Mononuclear cell (primary cell): Measurements from ENCODE around the gene C1QC. TPM values are rescaled to one million over a fixed set of nuclear protein-coding genes. Genes with fewer than 3 reads are reported as not detected.

Experiments
- H3K27me3 ChIP-seq: 2 replicates; pipeline ENCODE4 v1.6.0; 2011; ENCODE audit warnings: low read length, control low read depth; ENCODE audit not compliant: insufficient read depth
- H3K4me1 ChIP-seq: 2 replicates; pipeline ENCODE4 v1.5.1; 2011; ENCODE audit warnings: mild to moderate bottlenecking, low read length, control low read depth; ENCODE audit not compliant: insufficient read depth
- H3K4me3 ChIP-seq: 2 replicates; pipeline ENCODE4 v1.5.1; 2011; ENCODE audit warnings: mild to moderate bottlenecking, low read length, moderate library complexity
- H3K9me3 ChIP-seq: 2 replicates; pipeline ENCODE4 v1.5.1; 2011; ENCODE audit warnings: low read depth, mild to moderate bottlenecking, control low read depth, low read length
- total RNA-seq: library from RNA; depleted of rRNA; stranded (reverse); fragments of >200 nt; gene quantifications from one replicate; pipeline ENCODE4 v1.2.3, GENCODE V29; 2012

C1QC gene
- 0.52 TPM for total RNA-seq

GRCh38 chr1:22643381-22643780 is at the start of gene C1QC:
C1QC (plus strand) TSS chr1:22643633; CDS start chr1:22644024, 391 bp downstream.
- Histone ChIP-seq H3K9me3 (no peaks in the 10 kb centered on the region), H3K27me3 (no peaks in the 10 kb centered on the region), H3K4me1 (no peaks in the 10 kb centered on the region), H3K4me3 (no peak within 1 kb of the TSS)

- H3K9me3 ChIP-seq: no peaks in the 10 kb centered on the region
Measured at GRCh38 chr1:22594396-22594795, 49.0 kb upstream of the C1QC start.

GRCh38 chr1:22595108-22595507 is 48.3 kb upstream of the C1QC start:
- Histone ChIP-seq H3K9me3 (no peaks in the 10 kb centered on the region), H3K27me3 (no peaks in the 10 kb centered on the region), H3K4me1 (no peaks in the 10 kb centered on the region), H3K4me3 (no peak overlapping the region)

More at GRCh38 chr1:22594396-22594795, 49.0 kb upstream of the C1QC start:
- Histone ChIP-seq H3K27me3 (no peaks in the 10 kb centered on the region), H3K4me1 (no peaks in the 10 kb centered on the region), H3K4me3 (no peak overlapping the region)

GRCh38 chr1:22597301-22597965 is 46.0 kb upstream of the C1QC start:
- Histone ChIP-seq H3K9me3 (no peaks in the 10 kb centered on the region), H3K4me1 (no peaks in the 10 kb centered on the region), H3K4me3 (no peak overlapping the region), H3K27me3 (no peaks in the 10 kb centered on the region)

GRCh38 chr1:22597996-22598395 is 45.4 kb upstream of the C1QC start:
- no peaks in the 10 kb centered on the region for H3K4me1 ChIP-seq
- H3K4me3 ChIP-seq: no peak overlapping the region
- H3K9me3 ChIP-seq: no peaks in the 10 kb centered on the region
- H3K27me3 ChIP-seq: no peaks in the 10 kb centered on the region

GRCh38 chr1:22598736-22599135 is 44.7 kb upstream of the C1QC start:
- H3K9me3 ChIP-seq: no peaks in the 10 kb centered on the region
- H3K4me1 ChIP-seq: no peaks in the 10 kb centered on the region
- no peaks in the 10 kb centered on the region for H3K27me3 ChIP-seq
- no peak overlapping the region for H3K4me3 ChIP-seq

- Histone ChIP-seq H3K4me3 (no peak overlapping the region), H3K27me3 (no peaks in the 10 kb centered on the region), H3K9me3 (no peaks in the 10 kb centered on the region), H3K4me1 (no peaks in the 10 kb centered on the region)
Measured at GRCh38 chr1:22600071-22600816, 43.2 kb upstream of the C1QC start.

GRCh38 chr1:22600817-22601605 is 42.4 kb upstream of the C1QC start:
- no peak overlapping the region for H3K4me3 ChIP-seq
- H3K4me1 ChIP-seq: no peaks in the 10 kb centered on the region
- H3K27me3 ChIP-seq: no peaks in the 10 kb centered on the region
- no peaks in the 10 kb centered on the region for H3K9me3 ChIP-seq

GRCh38 chr1:22601610-22602009 is 41.8 kb upstream of the C1QC start:
- no peak overlapping the region for H3K4me3 ChIP-seq
- H3K4me1 ChIP-seq: no peaks in the 10 kb centered on the region
- peaks cover 2% of the 10 kb centered on the region for H3K27me3 ChIP-seq
- no peaks in the 10 kb centered on the region for H3K9me3 ChIP-seq

GRCh38 chr1:22602060-22602740 is 41.2 kb upstream of the C1QC start:
- H3K9me3 ChIP-seq: no peaks in the 10 kb centered on the region
- no peaks in the 10 kb centered on the region for H3K4me1 ChIP-seq
- H3K27me3 ChIP-seq: peaks cover 2% of the 10 kb centered on the region
- H3K4me3 ChIP-seq: no peak overlapping the region

- Histone ChIP-seq H3K4me3 (no peak overlapping the region), H3K9me3 (no peaks in the 10 kb centered on the region)
Measured at GRCh38 chr1:22606161-22606560, 37.3 kb upstream of the C1QC start.

GRCh38 chr1:22607154-22607553 is 36.3 kb upstream of the C1QC start:
- no peak overlapping the region for H3K4me3 ChIP-seq
- no peaks in the 10 kb centered on the region for H3K4me1 ChIP-seq
- H3K9me3 ChIP-seq: no peaks in the 10 kb centered on the region
- H3K27me3 ChIP-seq: peaks cover 2% of the 10 kb centered on the region

More at GRCh38 chr1:22606161-22606560, 37.3 kb upstream of the C1QC start:
- H3K27me3 ChIP-seq: peaks cover 2% of the 10 kb centered on the region
- H3K4me1 ChIP-seq: no peaks in the 10 kb centered on the region

GRCh38 chr1:22608361-22608760 is 35.1 kb upstream of the C1QC start:
- Histone ChIP-seq H3K4me1 (no peaks in the 10 kb centered on the region), H3K27me3 (peaks cover 2% of the 10 kb centered on the region), H3K4me3 (no peak overlapping the region), H3K9me3 (no peaks in the 10 kb centered on the region)

- Histone ChIP-seq H3K27me3 (peaks cover 2% of the 10 kb centered on the region), H3K4me1 (no peaks in the 10 kb centered on the region), H3K4me3 (no peak overlapping the region), H3K9me3 (no peaks in the 10 kb centered on the region)
Measured at GRCh38 chr1:22609291-22609690, 34.1 kb upstream of the C1QC start.

GRCh38 chr1:22611530-22611947 is 31.9 kb upstream of the C1QC start:
- H3K9me3 ChIP-seq: no peaks in the 10 kb centered on the region
- no peaks in the 10 kb centered on the region for H3K27me3 ChIP-seq
- H3K4me1 ChIP-seq: no peaks in the 10 kb centered on the region
- H3K4me3 ChIP-seq: no peak overlapping the region
